ENCODE data around the gene COL9A2.

DNA sequence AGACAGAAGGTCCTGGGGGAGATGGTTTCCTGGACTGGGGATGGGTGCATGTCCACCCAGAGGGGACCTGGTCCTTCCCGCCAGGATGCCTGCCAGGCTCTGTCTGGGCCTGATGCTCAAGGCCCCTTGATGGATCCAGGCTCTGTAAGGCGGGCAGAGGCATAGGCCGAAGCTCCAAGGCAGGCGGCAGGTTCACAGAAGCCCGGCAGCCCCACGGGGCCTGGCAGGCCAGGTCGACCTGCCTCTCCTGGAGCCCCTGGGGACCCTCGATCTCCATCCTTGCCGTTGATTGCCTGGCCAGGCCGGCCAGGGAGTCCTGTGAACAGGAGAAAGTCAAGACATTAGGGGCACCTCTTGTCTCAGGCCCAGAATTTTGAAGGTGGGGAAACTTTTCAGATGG, 16.0 kb downstream of the COL9A2 start:
- TF ChIP-seq, protein P1, sequence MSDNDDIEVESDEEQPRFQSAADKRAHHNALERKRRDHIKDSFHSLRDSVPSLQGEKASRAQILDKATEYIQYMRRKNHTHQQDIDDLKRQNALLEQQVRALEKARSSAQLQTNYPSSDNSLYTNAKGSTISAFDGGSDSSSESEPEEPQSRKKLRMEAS (IDR thresholded peaks at IDR 0.05; ENCODE audit: low read depth), result no peak
- no peak for TF ChIP-seq RAD21 (IDR thresholded peaks at IDR 0.05; ENCODE audit: low read length)
- TF ChIP-seq, protein P2, sequence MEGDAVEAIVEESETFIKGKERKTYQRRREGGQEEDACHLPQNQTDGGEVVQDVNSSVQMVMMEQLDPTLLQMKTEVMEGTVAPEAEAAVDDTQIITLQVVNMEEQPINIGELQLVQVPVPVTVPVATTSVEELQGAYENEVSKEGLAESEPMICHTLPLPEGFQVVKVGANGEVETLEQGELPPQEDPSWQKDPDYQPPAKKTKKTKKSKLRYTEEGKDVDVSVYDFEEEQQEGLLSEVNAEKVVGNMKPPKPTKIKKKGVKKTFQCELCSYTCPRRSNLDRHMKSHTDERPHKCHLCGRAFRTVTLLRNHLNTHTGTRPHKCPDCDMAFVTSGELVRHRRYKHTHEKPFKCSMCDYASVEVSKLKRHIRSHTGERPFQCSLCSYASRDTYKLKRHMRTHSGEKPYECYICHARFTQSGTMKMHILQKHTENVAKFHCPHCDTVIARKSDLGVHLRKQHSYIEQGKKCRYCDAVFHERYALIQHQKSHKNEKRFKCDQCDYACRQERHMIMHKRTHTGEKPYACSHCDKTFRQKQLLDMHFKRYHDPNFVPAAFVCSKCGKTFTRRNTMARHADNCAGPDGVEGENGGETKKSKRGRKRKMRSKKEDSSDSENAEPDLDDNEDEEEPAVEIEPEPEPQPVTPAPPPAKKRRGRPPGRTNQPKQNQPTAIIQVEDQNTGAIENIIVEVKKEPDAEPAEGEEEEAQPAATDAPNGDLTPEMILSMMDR (IDR thresholded peaks at IDR 0.05), result no peak
- TF ChIP-seq JUND (IDR thresholded peaks at IDR 0.05), result no peak
- no peak for TF ChIP-seq GABPA (IDR thresholded peaks at IDR 0.05; ENCODE audit: low read depth)
- no peak for TF ChIP-seq YY1 (IDR thresholded peaks at IDR 0.05; ENCODE audit: low read depth)
- no peak for TF ChIP-seq GATA2 (CRISPR knock-in tag; IDR thresholded peaks at IDR 0.05)

All from SK-N-SH (cell line).